C4-2B (cell line): ENCODE data around the gene PANK3.
"Not testable (repeated sequence)": the region's sequence is repeated elsewhere in the genome, so short reads cannot be mapped to it uniquely, and the experiment has no call there.

ENCODE experiments used
- H3K27ac ChIP-seq: fragments of 450-650 bp; 2 replicates; pipeline ENCODE4 v1.5.1; 2017
- CTCF ChIP-seq: fragments of 450-650 bp; conservative IDR thresholded peaks from 2 replicates; pipeline ENCODE4 v1.5.1; 2017; ENCODE audit warnings: mild to moderate bottlenecking
- ZFX ChIP-seq: fragments of 450-650 bp; IDR thresholded peaks from 2 replicates; pipeline ENCODE4 v1.6.1; 2017

PANK3 gene

DNA sequence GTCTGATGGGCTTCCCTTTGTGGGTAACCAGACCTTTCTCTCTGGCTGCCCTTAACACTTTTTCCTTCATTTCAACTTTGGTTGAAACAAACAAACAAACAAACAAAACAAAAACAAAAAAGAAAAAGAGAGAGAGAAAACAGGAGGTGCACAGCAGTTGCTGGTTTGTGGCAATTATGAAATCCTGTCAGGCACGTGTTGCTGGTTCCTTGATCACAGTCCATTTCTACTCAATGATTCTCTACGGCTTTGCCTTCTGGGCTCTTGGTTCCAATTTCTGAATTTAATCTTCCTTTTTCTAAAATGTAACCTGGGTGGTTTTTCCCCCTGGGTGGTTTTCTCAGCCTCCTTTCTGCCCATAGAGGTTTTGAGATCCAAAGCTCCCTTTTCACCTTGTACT lies 17.8 kb upstream of the PANK3 start:
- TF ChIP-seq CTCF (no peak), ZFX (no peak)

GRCh38 chr5:168596122-168596521 lies 17.0 kb upstream of the PANK3 start:
- not testable (repeated sequence) for H3K27ac ChIP-seq

More for the DNA sequence above, 17.8 kb upstream of the PANK3 start:
- H3K27ac ChIP-seq: no peak overlapping the region

DNA sequence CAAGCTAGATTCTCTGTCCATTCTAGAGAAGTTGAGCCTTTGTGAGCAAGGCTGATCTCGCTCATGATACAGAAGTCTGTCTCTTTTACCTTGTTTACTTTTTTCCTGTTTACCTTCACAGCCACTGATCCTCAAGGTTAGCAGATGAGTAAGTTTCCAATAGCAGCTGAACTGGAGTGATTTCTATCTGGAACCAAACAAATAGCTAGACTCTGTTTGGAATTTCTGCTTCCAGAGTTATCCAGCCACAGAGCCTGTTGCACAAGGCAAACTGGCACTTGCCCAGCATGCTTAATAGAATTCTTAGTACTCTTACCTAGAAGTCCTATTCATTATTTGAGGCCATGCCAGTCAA lies 12.8 kb upstream of the PANK3 start:
- TF ChIP-seq CTCF: no peak
- TF ChIP-seq ZFX: no peak
- no peak overlapping the region; the same call in 1 of the 2 replicates for H3K27ac ChIP-seq

- no peak for TF ChIP-seq ZFX
- peak overlapping the region; percentile 44; the same call in 1 of the 2 replicates for H3K27ac ChIP-seq
These were observed 12.3 kb upstream of the PANK3 start for GRCh38 chr5:168591302-168592013.

DNA sequence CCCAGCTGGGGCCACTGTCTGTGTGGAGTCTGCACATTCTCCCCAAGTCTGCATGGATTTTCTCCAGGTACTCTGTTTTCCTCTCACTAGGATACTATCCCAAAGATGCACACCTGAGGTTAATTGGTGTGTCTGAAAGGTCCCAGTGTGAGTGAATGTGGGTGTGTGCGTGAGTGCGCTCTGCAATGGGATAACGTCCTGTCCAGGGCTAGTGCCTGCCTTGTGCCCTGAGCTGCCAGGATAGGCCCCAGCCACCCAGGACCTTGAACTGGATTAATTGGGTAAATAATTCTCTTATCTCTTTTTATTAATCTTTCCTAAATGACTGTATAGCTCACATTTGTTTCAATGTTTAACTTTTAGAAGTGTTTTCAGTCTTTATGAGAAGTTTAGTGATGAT lies 11.5 kb upstream of the PANK3 start:
- TF ChIP-seq CTCF (no peak), ZFX (no peak)
- H3K27ac ChIP-seq: no peak overlapping the region

DNA sequence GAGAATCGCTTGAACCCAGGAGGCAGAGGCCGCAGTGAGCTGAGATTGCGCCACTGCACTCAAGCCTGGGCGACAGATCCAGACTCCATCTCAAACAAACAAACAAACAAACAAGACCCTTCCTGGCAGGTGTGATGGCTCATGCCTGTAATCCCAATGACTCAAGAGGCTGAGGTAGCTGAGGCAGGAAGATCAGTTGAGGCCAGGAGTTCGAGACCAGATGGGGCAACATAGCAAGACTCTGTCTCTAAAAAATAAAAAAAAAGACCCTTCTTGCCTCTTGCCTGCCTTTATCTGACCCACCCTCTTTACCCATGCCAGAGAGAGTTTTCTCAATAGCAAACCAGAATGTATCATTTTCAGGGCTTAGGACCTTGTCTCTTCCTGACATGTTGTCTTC lies 8.8 kb upstream of the PANK3 start:
- no peak overlapping the region for H3K27ac ChIP-seq
- TF ChIP-seq CTCF: no peak

DNA sequence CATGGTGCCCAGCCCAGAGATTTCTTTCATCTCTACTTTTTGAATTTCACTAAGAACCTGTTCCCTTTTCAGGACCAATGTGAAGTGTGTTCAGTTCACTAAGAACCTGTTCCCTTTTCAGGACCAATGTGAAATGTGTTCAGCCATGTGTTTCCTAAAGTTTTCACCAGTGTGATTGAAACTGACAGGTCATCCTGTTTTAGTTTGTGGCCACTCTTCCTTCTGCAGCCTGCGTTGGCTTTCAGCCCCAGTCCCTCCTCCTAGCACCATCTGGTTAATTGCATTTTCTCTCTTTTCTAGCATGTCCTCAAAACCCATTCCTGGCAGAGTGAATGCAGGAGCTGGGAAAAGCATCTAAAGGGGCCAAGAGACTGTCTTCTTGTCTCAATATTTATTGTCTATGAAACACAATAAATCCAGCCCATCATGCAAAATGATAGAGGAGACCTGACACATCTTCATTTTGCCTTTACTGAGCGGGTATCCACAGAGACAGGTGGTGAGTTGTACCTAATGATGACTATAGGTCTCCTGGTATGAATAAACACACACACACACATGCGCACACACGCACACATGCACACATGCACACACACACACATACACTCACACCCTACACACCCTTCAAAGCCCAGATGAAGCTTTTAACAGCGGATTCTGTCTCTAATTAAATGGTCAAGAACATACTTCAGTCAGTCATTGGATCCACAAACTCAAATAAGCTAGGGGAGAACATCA lies 6.1 kb upstream of the PANK3 start:
- TF ChIP-seq ZFX (no peak), CTCF (no peak)
- H3K27ac ChIP-seq: no peak overlapping the region

DNA sequence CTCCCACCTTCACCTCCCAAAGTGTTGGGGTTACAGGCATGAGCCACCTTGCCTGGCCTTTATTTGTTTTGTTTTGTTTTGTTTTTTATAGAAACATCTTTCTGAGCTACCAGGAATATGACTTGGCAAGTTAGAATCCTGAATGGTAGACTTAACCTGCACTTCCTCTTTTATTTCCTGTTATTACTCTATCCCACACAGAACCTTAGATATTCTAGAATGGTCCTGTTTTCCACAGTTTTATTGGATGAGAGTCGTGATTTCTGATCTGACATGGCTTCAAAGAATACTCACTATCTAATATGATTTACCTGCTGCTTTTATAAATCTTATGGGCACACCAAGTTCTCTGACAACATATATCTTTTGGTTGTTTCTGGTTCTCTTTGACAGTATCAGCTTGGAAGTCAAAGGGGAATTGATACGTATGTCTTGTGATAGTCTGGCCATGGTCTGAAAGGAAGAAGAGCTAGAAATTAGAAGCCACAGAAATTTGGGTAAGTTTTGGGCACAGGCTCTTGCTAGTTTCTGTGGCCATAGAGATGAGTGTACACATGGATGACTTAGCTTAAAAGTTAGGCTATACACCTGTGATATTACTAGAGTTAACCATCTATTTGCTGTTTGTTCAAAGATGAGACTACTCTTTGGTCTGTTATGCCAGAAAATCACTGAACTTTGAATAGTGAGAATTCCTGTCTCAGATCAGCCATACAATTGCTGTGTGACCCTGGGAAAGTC lies 4.7 kb upstream of the PANK3 start:
- TF ChIP-seq ZFX (no peak), CTCF (no peak)

DNA sequence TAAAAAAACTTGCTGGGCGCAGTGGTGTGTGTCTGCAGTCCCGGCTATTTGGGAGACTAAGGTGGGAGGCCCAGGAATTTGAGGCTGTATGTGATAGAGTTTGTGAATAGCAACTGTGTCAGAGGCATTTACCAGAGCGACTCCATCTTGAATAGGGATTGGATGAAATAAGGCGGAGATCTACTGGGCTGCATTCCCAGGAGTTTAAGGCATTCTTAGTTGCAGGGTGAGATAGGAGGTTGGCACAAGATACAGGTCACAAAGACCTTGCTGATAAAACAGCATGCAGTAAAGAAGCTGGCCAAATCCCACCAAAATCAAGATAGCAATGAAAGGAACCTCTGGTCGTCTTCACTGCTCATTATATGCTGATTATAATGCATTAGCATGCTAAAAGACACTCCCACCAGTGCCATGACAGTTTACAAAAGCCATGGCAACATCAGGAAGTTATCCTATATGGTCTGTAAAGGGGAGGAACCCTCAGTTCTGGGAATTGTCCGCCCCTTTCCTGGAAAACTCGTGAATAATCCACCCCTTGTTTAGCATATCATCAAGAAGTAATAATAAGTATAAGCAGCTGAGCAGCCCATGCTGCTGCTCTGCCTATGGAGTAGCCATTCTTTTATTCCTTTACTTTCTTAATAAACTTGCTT lies 1.8 kb upstream of the PANK3 start:
- H3K27ac ChIP-seq: not testable (repeated sequence)

More for the DNA sequence above, 4.7 kb upstream of the PANK3 start:
- H3K27ac ChIP-seq: no peak overlapping the region
